Measurements from ENCODE around the gene DHPS.
"Not testable (repeated sequence)": the region's sequence is repeated elsewhere in the genome, so short reads cannot be mapped to it uniquely, and the experiment has no call there.

The DHPS gene

GRCh38 chr19:12649941-12650340 lies 31.7 kb downstream of the DHPS start:
- Histone ChIP-seq H3K27me3 (ENCODE audit: control insufficient read depth in 2 of 2, insufficient read depth in 2 of 2, low read length in 2 of 2) (no peaks in the 10 kb centered on the region), H3K36me3 (ENCODE audit: control insufficient read depth in 2 of 2, insufficient read depth in 2 of 2, low read length in 2 of 2) (peaks cover under 1 to 10% of the 10 kb centered on the region in 2 donors), H3K4me1 (ENCODE audit: control insufficient read depth in 2 of 2, insufficient read depth in 2 of 2, low read length in 2 of 2) (peaks cover 5 to 6% of the 10 kb centered on the region in 2 donors), H3K9me3 (ENCODE audit: control insufficient read depth in 2 of 2, low read length in 2 of 2) (no peaks in the 10 kb centered on the region), H3K4me3 (ENCODE audit: low read length in 2 of 2) (no peak overlapping the region), H3K9ac (ENCODE audit: low read depth in 1 of 2, low read length in 2 of 2) (no peak overlapping the region), H3K27ac (ENCODE audit: low read depth in 2 of 2, low read length in 2 of 2) (no peak overlapping the region)

GRCh38 chr19:12648088-12648487 lies 33.6 kb downstream of the DHPS start:
- Histone ChIP-seq H3K27ac (ENCODE audit: low read depth in 2 of 2, low read length in 2 of 2) (no peak overlapping the region), H3K36me3 (ENCODE audit: control insufficient read depth in 2 of 2, insufficient read depth in 2 of 2, low read length in 2 of 2) (peaks cover 0 to 6% of the 10 kb centered on the region in 2 donors), H3K4me1 (ENCODE audit: control insufficient read depth in 2 of 2, insufficient read depth in 2 of 2, low read length in 2 of 2) (peaks cover 5 to 6% of the 10 kb centered on the region in 2 donors), H3K27me3 (ENCODE audit: control insufficient read depth in 2 of 2, insufficient read depth in 2 of 2, low read length in 2 of 2) (no peaks in the 10 kb centered on the region), H3K4me3 (ENCODE audit: low read length in 2 of 2) (peak overlapping the region; percentile 45 to 57), H3K9ac (ENCODE audit: low read depth in 1 of 2, low read length in 2 of 2) (no peak overlapping the region), H3K9me3 (ENCODE audit: control insufficient read depth in 2 of 2, low read length in 2 of 2) (no peaks in the 10 kb centered on the region)

GRCh38 chr19:12647490-12648071 lies 34.1 kb downstream of the DHPS start:
- H3K27ac ChIP-seq (ENCODE audit: low read depth in 2 of 2, low read length in 2 of 2): no peak overlapping the region
- peaks cover 0 to 6% of the 10 kb centered on the region in 2 donors for H3K36me3 ChIP-seq (ENCODE audit: control insufficient read depth in 2 of 2, insufficient read depth in 2 of 2, low read length in 2 of 2)
- no peak overlapping the region for H3K9ac ChIP-seq (ENCODE audit: low read depth in 1 of 2, low read length in 2 of 2)
- H3K9me3 ChIP-seq (ENCODE audit: control insufficient read depth in 2 of 2, low read length in 2 of 2): no peaks in the 10 kb centered on the region
- H3K4me3 ChIP-seq (ENCODE audit: low read length in 2 of 2): peak overlapping the region; percentile 45 to 57
- no peaks in the 10 kb centered on the region for H3K27me3 ChIP-seq (ENCODE audit: control insufficient read depth in 2 of 2, insufficient read depth in 2 of 2, low read length in 2 of 2)
- H3K4me1 ChIP-seq (ENCODE audit: control insufficient read depth in 2 of 2, insufficient read depth in 2 of 2, low read length in 2 of 2): peaks cover 5 to 6% of the 10 kb centered on the region in 2 donors

- Histone ChIP-seq H3K36me3 (ENCODE audit: control insufficient read depth in 2 of 2, insufficient read depth in 2 of 2, low read length in 2 of 2) (peaks cover 0 to 6% of the 10 kb centered on the region in 2 donors), H3K4me1 (ENCODE audit: control insufficient read depth in 2 of 2, insufficient read depth in 2 of 2, low read length in 2 of 2) (peaks cover 5 to 6% of the 10 kb centered on the region in 2 donors), H3K9ac (ENCODE audit: low read depth in 1 of 2, low read length in 2 of 2) (no peak overlapping the region), H3K27ac (ENCODE audit: low read depth in 2 of 2, low read length in 2 of 2) (no peak overlapping the region), H3K4me3 (ENCODE audit: low read length in 2 of 2) (peak overlapping the region in 1 of 2 donors; percentile 39), H3K27me3 (ENCODE audit: control insufficient read depth in 2 of 2, insufficient read depth in 2 of 2, low read length in 2 of 2) (no peaks in the 10 kb centered on the region), H3K9me3 (ENCODE audit: control insufficient read depth in 2 of 2, low read length in 2 of 2) (no peaks in the 10 kb centered on the region)
Observed at GRCh38 chr19:12647047-12647446, 34.6 kb downstream of the DHPS start.

GRCh38 chr19:12646551-12646950 lies 35.1 kb downstream of the DHPS start:
- Histone ChIP-seq H3K4me1 (ENCODE audit: control insufficient read depth in 2 of 2, insufficient read depth in 2 of 2, low read length in 2 of 2) (peaks cover 5 to 6% of the 10 kb centered on the region in 2 donors), H3K9ac (ENCODE audit: low read depth in 1 of 2, low read length in 2 of 2) (no peak overlapping the region), H3K27me3 (ENCODE audit: control insufficient read depth in 2 of 2, insufficient read depth in 2 of 2, low read length in 2 of 2) (no peaks in the 10 kb centered on the region), H3K36me3 (ENCODE audit: control insufficient read depth in 2 of 2, insufficient read depth in 2 of 2, low read length in 2 of 2) (peaks cover 0 to 4% of the 10 kb centered on the region in 2 donors), H3K4me3 (ENCODE audit: low read length in 2 of 2) (no peak overlapping the region), H3K27ac (ENCODE audit: low read depth in 2 of 2, low read length in 2 of 2) (no peak overlapping the region), H3K9me3 (ENCODE audit: control insufficient read depth in 2 of 2, low read length in 2 of 2) (no peaks in the 10 kb centered on the region)

GRCh38 chr19:12643716-12644115 lies 38.0 kb downstream of the DHPS start:
- not testable (repeated sequence) for H3K9ac ChIP-seq (ENCODE audit: low read depth in 1 of 2, low read length in 2 of 2); H3K9me3 ChIP-seq (ENCODE audit: control insufficient read depth in 2 of 2, low read length in 2 of 2); H3K27ac ChIP-seq (ENCODE audit: low read depth in 2 of 2, low read length in 2 of 2); H3K4me3 ChIP-seq (ENCODE audit: low read length in 2 of 2); H3K4me1 ChIP-seq (ENCODE audit: control insufficient read depth in 2 of 2, insufficient read depth in 2 of 2, low read length in 2 of 2); H3K36me3 ChIP-seq (ENCODE audit: control insufficient read depth in 2 of 2, insufficient read depth in 2 of 2, low read length in 2 of 2); H3K27me3 ChIP-seq (ENCODE audit: control insufficient read depth in 2 of 2, insufficient read depth in 2 of 2, low read length in 2 of 2)

GRCh38 chr19:12642506-12642905 lies 39.2 kb downstream of the DHPS start:
- Histone ChIP-seq H3K27ac (ENCODE audit: low read depth in 2 of 2, low read length in 2 of 2) (no peak overlapping the region), H3K36me3 (ENCODE audit: control insufficient read depth in 2 of 2, insufficient read depth in 2 of 2, low read length in 2 of 2) (no peaks in the 10 kb centered on the region), H3K9me3 (ENCODE audit: control insufficient read depth in 2 of 2, low read length in 2 of 2) (no peaks in the 10 kb centered on the region), H3K4me1 (ENCODE audit: control insufficient read depth in 2 of 2, insufficient read depth in 2 of 2, low read length in 2 of 2) (peaks cover 2 to 3% of the 10 kb centered on the region in 2 donors), H3K9ac (ENCODE audit: low read depth in 1 of 2, low read length in 2 of 2) (no peak overlapping the region), H3K4me3 (ENCODE audit: low read length in 2 of 2) (no peak overlapping the region), H3K27me3 (ENCODE audit: control insufficient read depth in 2 of 2, insufficient read depth in 2 of 2, low read length in 2 of 2) (no peaks in the 10 kb centered on the region)

GRCh38 chr19:12641456-12641855 lies 40.2 kb downstream of the DHPS start:
- Histone ChIP-seq H3K9me3 (ENCODE audit: control insufficient read depth in 2 of 2, low read length in 2 of 2) (no peaks in the 10 kb centered on the region), H3K9ac (ENCODE audit: low read depth in 1 of 2, low read length in 2 of 2) (no peak overlapping the region), H3K27ac (ENCODE audit: low read depth in 2 of 2, low read length in 2 of 2) (no peak overlapping the region), H3K36me3 (ENCODE audit: control insufficient read depth in 2 of 2, insufficient read depth in 2 of 2, low read length in 2 of 2) (no peaks in the 10 kb centered on the region), H3K4me1 (ENCODE audit: control insufficient read depth in 2 of 2, insufficient read depth in 2 of 2, low read length in 2 of 2) (peaks cover 2 to 3% of the 10 kb centered on the region in 2 donors), H3K27me3 (ENCODE audit: control insufficient read depth in 2 of 2, insufficient read depth in 2 of 2, low read length in 2 of 2) (no peaks in the 10 kb centered on the region), H3K4me3 (ENCODE audit: low read length in 2 of 2) (no peak overlapping the region)

GRCh38 chr19:12639901-12640613 lies 41.6 kb downstream of the DHPS start:
- H3K9me3 ChIP-seq (ENCODE audit: control insufficient read depth in 2 of 2, low read length in 2 of 2): no peaks in the 10 kb centered on the region
- H3K27ac ChIP-seq (ENCODE audit: low read depth in 2 of 2, low read length in 2 of 2): no peak overlapping the region
- peak overlapping the region; percentile 24 to 28 for H3K9ac ChIP-seq (ENCODE audit: low read depth in 1 of 2, low read length in 2 of 2)
- no peaks in the 10 kb centered on the region for H3K27me3 ChIP-seq (ENCODE audit: control insufficient read depth in 2 of 2, insufficient read depth in 2 of 2, low read length in 2 of 2)
- no peaks in the 10 kb centered on the region for H3K36me3 ChIP-seq (ENCODE audit: control insufficient read depth in 2 of 2, insufficient read depth in 2 of 2, low read length in 2 of 2)
- H3K4me3 ChIP-seq (ENCODE audit: low read length in 2 of 2): peak overlapping the region; percentile 20 to 54
- H3K4me1 ChIP-seq (ENCODE audit: control insufficient read depth in 2 of 2, insufficient read depth in 2 of 2, low read length in 2 of 2): peaks cover 2 to 3% of the 10 kb centered on the region in 2 donors

- Histone ChIP-seq H3K36me3 (ENCODE audit: control insufficient read depth in 2 of 2, insufficient read depth in 2 of 2, low read length in 2 of 2) (no peaks in the 10 kb centered on the region), H3K4me1 (ENCODE audit: control insufficient read depth in 2 of 2, insufficient read depth in 2 of 2, low read length in 2 of 2) (peaks cover 2 to 3% of the 10 kb centered on the region in 2 donors), H3K27me3 (ENCODE audit: control insufficient read depth in 2 of 2, insufficient read depth in 2 of 2, low read length in 2 of 2) (no peaks in the 10 kb centered on the region), H3K4me3 (ENCODE audit: low read length in 2 of 2) (no peak overlapping the region), H3K27ac (ENCODE audit: low read depth in 2 of 2, low read length in 2 of 2) (no peak overlapping the region), H3K9me3 (ENCODE audit: control insufficient read depth in 2 of 2, low read length in 2 of 2) (no peaks in the 10 kb centered on the region), H3K9ac (ENCODE audit: low read depth in 1 of 2, low read length in 2 of 2) (no peak overlapping the region)
Observed at GRCh38 chr19:12638611-12639182, 43.0 kb downstream of the DHPS start.
